Measurements from ENCODE around the gene UVRAG.
"Not testable (repeated sequence)": the region's sequence is repeated elsewhere in the genome, so short reads cannot be mapped to it uniquely, and the experiment has no call there.

UVRAG gene

GRCh38 chr11:76026862-76027261 is 211.9 kb downstream of the UVRAG start:
- no peak for DNase-seq (ENCODE audit: low spot score)

- no peak for DNase-seq (ENCODE audit: low spot score)
Observed at GRCh38 chr11:76030286-76030685, 215.3 kb downstream of the UVRAG start.

DNA sequence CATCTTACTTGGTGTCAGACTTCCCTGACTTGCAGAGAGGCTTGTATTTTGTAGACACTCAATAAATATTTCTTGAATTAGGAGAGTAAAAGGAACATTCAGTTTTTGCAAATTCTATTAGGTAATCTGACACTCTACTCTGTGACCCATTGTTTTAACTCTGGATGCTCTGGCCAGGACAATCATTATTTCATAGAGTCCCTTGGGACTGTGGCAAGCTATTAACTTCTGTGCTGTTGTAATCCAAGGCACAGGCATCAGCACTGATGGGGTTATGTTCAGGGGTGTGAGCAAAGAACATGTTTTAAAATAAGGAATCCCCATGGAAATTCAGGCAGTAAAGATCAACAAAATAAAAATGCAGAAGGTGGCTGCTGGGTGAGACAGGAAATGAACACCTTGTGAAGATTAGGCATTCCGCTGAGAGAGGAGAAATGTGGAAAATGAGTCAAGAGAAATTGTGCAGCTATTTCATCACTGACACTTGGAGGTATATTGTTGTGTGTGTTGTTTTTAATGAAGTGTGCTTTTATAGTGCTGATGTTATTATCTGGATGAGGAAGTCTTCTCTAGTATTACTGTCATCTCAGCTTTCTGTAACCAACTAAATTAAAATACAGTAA is 216.1 kb downstream of the UVRAG start:
- DNase-seq (ENCODE audit: low spot score) = no peak

DNA sequence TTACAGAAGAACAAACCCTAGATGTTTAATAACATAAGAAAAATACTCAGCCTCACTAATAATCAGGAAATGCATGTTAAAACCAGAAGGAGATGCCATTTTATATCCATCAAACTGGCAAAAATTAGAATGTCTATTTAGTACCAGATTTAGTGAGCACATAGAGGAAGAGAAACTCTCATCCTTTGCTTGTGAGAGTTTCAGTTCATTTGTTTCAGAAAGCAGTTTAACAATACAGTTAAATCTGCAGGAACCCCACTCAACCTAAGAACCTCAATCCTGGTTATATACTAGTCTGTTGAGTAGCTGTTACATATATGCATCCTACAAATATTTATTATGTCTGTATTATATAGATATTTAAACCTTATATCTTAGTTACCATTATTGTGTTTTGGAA is 218.7 kb downstream of the UVRAG start:
- DNase-seq (ENCODE audit: low spot score) = no peak

DNA sequence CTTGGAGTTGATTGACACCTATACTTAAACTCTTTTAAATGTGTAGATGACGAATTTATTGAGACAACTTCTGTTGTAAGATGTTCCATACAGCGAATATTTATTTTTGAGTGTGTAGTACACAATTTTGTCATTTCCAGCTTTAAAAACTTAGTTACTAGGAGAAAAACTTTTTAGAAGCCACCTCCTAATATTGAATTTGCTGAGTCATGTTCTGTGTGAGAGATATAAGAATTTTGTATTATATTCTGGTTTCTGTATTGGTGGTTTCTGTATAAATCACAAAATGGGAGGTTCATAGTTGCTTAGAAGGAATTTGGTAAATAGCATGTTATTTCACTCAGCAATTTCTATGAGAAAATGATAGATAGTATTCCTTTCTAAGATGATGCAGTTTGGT is 220.0 kb downstream of the UVRAG start:
- no peak for DNase-seq (ENCODE audit: low spot score)

DNA sequence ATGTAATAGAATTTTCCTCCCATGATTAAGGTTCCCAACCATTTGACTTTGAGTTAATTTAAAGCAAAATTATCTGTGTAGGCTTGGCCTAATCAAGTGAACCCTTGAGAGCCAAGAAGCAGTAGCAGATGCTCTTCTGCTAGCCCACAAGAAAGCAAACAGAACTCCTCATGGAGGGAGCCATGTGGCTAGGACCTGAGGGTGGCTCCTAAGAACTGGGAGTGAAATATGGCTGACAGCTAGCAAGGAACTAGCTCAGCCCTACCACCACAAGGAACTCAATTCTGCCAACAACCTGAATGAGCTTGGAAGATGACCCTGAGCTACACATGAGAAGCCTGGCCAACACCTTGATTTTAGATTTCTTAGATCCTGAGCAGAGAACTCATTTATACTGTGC is 223.6 kb downstream of the UVRAG start:
- DNase-seq (ENCODE audit: low spot score) = no peak

DNA sequence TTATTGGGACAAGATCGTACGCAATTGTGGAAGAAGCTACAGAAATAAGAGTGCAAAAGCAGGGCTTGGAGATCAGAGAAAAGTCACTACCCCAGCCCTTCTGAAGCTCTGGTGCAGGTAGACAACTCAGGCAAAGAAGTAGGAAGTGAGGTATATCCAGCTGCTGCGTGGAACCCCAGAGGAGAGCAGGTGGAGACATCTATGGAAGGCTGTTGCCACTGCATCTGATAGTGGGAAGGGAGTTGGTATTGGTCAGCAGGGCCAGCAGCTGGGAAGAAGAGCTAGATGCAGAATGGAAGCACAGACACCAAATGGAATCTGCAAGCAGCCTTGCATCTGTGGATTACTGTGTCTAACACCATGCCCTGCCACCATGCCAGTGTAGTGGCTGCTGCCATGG is 226.2 kb downstream of the UVRAG start:
- no peak for DNase-seq (ENCODE audit: low spot score)

GRCh38 chr11:76044750-76045320 is 229.8 kb downstream of the UVRAG start:
- no peak for DNase-seq (ENCODE audit: low spot score)

GRCh38 chr11:76047231-76047630 is 232.2 kb downstream of the UVRAG start:
- DNase-seq (ENCODE audit: low spot score) = no peak

GRCh38 chr11:76047766-76048165 is 232.8 kb downstream of the UVRAG start:
- no peak for DNase-seq (ENCODE audit: low spot score)

GRCh38 chr11:76048763-76049162 is 233.8 kb downstream of the UVRAG start:
- DNase-seq (ENCODE audit: low spot score) = no peak

DNA sequence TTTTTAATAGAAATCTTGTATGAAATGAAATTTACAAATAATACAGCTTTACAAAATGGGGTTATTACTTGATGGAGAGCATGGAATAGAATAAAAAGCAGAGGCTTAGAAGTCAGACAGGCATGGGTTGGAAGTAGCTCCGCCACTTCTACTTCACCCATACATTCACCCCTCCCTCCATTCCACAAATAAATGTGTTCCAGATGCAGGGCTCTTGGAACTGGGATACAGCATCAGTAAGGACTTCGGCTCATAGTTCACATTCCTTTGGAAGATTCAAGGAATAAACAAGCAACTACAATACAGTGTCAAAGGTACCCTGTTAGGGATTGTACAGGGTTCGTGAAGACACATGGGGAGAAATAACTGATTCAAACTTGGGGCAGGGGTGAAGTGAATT is 234.5 kb downstream of the UVRAG start:
- no peak for DNase-seq (ENCODE audit: low spot score)

DNA sequence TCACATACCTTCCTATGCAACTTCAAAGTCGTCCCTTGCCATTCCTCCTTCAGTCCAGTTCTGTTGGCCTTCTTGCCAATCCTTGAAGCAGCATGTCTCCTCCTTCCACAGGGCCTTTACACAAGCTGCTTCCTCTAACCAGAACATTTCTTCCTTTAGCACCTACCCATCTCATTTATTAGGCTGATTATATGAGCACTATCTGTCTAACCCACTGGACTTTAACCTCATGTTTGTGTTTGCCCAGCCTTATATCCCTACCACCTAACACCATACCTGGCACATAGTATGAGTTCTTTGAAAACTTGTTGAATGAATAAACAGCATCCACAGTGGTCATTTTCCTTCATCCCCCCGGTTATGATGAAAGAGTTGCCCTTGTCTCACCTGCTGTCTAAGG is 236.9 kb downstream of the UVRAG start:
- no peak for DNase-seq (ENCODE audit: low spot score)

- DNase-seq (ENCODE audit: low spot score) = no peak
Observed at GRCh38 chr11:76054330-76054729, 239.3 kb downstream of the UVRAG start.

DNA sequence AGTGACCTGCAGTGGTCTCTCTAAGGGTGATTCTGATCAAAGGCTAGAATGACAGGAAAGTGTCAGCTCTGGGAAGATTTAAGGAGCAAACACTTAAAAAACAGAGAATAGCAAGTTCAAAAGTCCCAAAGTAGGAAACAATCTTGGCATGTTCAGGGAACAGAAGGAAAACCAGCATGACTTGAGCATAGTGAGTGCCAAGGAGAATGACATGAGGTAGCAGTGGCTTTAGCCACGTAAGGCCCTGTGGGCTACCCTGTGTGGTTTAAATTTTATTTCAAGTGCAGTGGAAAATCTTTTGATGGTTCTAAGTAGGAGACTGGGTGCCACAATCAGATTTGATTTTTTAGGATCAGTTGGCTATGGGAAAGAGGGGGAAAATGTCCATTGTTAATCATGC is 241.9 kb downstream of the UVRAG start:
- DNase-seq (ENCODE audit: low spot score) = no peak

GRCh38 chr11:76060475-76061036 is 245.5 kb downstream of the UVRAG start:
- DNase-seq (ENCODE audit: low spot score) = not testable (repeated sequence)

GRCh38 chr11:76062733-76063132 is 247.7 kb downstream of the UVRAG start:
- no peak for DNase-seq (ENCODE audit: low spot score)

GRCh38 chr11:76064192-76064591 is 249.2 kb downstream of the UVRAG start:
- DNase-seq (ENCODE audit: low spot score) = no peak

DNA sequence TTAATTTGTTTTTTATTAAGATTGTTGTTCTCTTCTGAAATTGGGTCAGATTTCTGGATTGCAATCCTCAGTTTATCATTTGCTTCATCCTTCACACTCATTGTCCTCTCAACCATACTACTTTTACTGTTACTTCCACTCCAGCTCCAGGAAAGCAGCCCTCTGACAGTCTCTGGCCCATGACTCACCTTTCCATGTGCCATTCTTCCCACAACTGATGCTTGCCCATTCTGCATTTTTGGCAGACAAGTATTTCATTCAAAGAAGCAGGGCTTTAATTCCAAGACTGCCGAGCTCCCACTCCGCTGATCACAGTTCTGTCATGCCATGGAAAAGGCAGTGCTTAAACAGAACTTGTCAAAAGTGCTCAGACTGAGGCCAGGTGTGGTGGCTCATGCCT is 252.1 kb downstream of the UVRAG start:
- no peak for DNase-seq (ENCODE audit: low spot score)

- DNase-seq (ENCODE audit: low spot score) = no peak
Observed at GRCh38 chr11:76069001-76069400, 254.0 kb downstream of the UVRAG start.

- no peak for DNase-seq (ENCODE audit: low spot score)
Observed at GRCh38 chr11:76071090-76071489, 256.1 kb downstream of the UVRAG start.

DNA sequence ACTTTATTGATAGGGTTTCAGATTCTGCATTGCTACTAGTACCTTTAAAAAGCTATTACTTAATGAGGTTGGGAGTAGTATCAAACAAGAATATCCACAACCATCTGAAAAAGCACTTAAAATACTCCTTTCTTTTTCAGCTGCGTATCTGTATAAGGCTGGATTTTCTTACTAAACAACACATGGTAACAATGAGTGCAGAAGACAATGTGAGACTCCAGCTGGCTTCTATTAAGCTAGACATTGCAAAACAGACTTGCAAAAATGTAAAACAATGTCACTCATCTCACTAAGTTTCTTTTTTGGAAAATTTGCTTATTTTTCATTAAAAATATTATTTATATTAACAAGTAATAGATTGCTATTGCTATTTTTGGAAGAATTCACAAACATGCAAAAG is 258.7 kb downstream of the UVRAG start:
- DNase-seq (ENCODE audit: low spot score) = no peak

GRCh38 chr11:76074148-76075095 is 259.4 kb downstream of the UVRAG start:
- DNase-seq (ENCODE audit: low spot score) = no peak

All from CD4-positive, alpha-beta T cell treated with Interleukin-15 for 4 hours (primary cell).